Trophoblast cell (in vitro differentiated cells and primary cell): ENCODE results near the gene FRS2.

ENCODE experiments used
- DNase-seq, 2 donors: peaks; one replicate each; pipeline ENCODE4 v3.0.0-alpha.2; 2016
- H2AFZ ChIP-seq: 2 replicates; pipeline ENCODE4 v1.6.1; 2013; ENCODE audit warnings: low read length, moderate library complexity, mild to moderate bottlenecking; ENCODE audit not compliant: insufficient read depth, poor library complexity
- H2AK5ac ChIP-seq: 2 replicates; pipeline ENCODE4 v1.6.1; 2013; ENCODE audit warnings: mild to moderate bottlenecking, low read length
- H2BK120ac ChIP-seq: 2 replicates; pipeline ENCODE4 v1.6.1; 2013; ENCODE audit warnings: low read length, mild to moderate bottlenecking, moderate library complexity; ENCODE audit not compliant: insufficient read depth, poor library complexity
- H2BK12ac ChIP-seq: 2 replicates; pipeline ENCODE4 v1.6.1; 2013; ENCODE audit warnings: mild to moderate bottlenecking, low read length, moderate library complexity
- H2BK5ac ChIP-seq: 2 replicates; pipeline ENCODE4 v1.6.1; 2013; ENCODE audit warnings: low read length, low read depth, moderate library complexity, mild to moderate bottlenecking; ENCODE audit not compliant: poor library complexity
- H3K14ac ChIP-seq: 2 replicates; pipeline ENCODE4 v1.6.1; 2013; ENCODE audit warnings: mild to moderate bottlenecking, low read length
- H3K18ac ChIP-seq: 2 replicates; pipeline ENCODE4 v1.6.1; 2013; ENCODE audit warnings: mild to moderate bottlenecking, low read length
- H3K23ac ChIP-seq: 2 replicates; pipeline ENCODE4 v1.6.1; 2013; ENCODE audit warnings: low read length
- H3K27ac ChIP-seq: 2 replicates; pipeline ENCODE4 v1.5.1; 2013; ENCODE audit warnings: low read depth, mild to moderate bottlenecking, inconsistent platforms, low read length, moderate library complexity
- H3K27me3 ChIP-seq: 2 replicates; pipeline ENCODE4 v1.6.1; 2013; ENCODE audit warnings: inconsistent platforms, mild to moderate bottlenecking, low read length, moderate library complexity; ENCODE audit not compliant: insufficient read depth
- H3K36me3 ChIP-seq, 2 experiments: 1 replicate in 1 of 2; 2 replicates in 1 of 2; pipeline ENCODE4 v1.6.1; 2013; ENCODE audit warnings: low read length in 2 of 2, mild to moderate bottlenecking in 2 of 2, moderate library complexity in 1 of 2; ENCODE audit not compliant: insufficient read depth in 2 of 2, control insufficient read depth in 1 of 2
- H3K4ac ChIP-seq: 2 replicates; pipeline ENCODE4 v1.6.1; 2013; ENCODE audit warnings: low read depth, mild to moderate bottlenecking, low read length, moderate library complexity
- H3K4me1 ChIP-seq, 2 experiments: 1 replicate in 1 of 2; 2 replicates in 1 of 2; pipeline ENCODE4 v1.6.1; 2013; ENCODE audit warnings: low read length in 2 of 2, mild to moderate bottlenecking in 2 of 2, moderate library complexity in 1 of 2; ENCODE audit not compliant: insufficient read depth in 2 of 2, control insufficient read depth in 1 of 2
- H3K4me2 ChIP-seq: 2 replicates; pipeline ENCODE4 v1.6.1; 2013; ENCODE audit warnings: inconsistent platforms, mild to moderate bottlenecking, low read length, moderate library complexity
- H3K4me3 ChIP-seq: 2 replicates; pipeline ENCODE4 v1.5.1; 2013; ENCODE audit warnings: mild to moderate bottlenecking, low read depth, low read length, inconsistent platforms
- H3K79me1 ChIP-seq: one replicate; pipeline ENCODE4 v1.6.1; 2013; ENCODE audit warnings: low read length
- H3K79me2 ChIP-seq: 2 replicates; pipeline ENCODE4 v1.6.1; 2013; ENCODE audit warnings: low read length, mild to moderate bottlenecking; ENCODE audit not compliant: control insufficient read depth, insufficient read depth, poor library complexity
- H3K9ac ChIP-seq: 2 replicates; pipeline ENCODE4 v1.6.1; 2013; ENCODE audit warnings: mild to moderate bottlenecking, low read length
- H3K9me3 ChIP-seq: 2 replicates; pipeline ENCODE4 v1.6.1; 2013; ENCODE audit warnings: low read depth, mild to moderate bottlenecking, control low read depth, inconsistent platforms, low read length; ENCODE audit not compliant: insufficient read depth
- H4K12ac ChIP-seq: 2 replicates; pipeline ENCODE4 v1.6.1; 2013; ENCODE audit warnings: low read depth, mild to moderate bottlenecking, low read length, moderate library complexity
- H4K8ac ChIP-seq: 2 replicates; pipeline ENCODE4 v1.6.1; 2013; ENCODE audit warnings: low read depth, mild to moderate bottlenecking, low read length, moderate library complexity
- H4K91ac ChIP-seq: one replicate; pipeline ENCODE4 v1.6.1; 2013; ENCODE audit warnings: low read depth, mild to moderate bottlenecking, low read length, moderate library complexity
- WGBS: extraction: QIAGEN DNeasy Blood & Tissue Kit; methylation state at CpG from one replicate; pipeline ENCODE4 v1.1.7; 2013; ENCODE audit warnings: missing lambda C conversion rate; ENCODE audit not compliant: insufficient read length, insufficient coverage; ENCODE audit errors: extremely low coverage; 5-methylcytosine and 5-hydroxymethylcytosine counted together

FRS2 gene

GRCh38 chr12:69578283-69578682 is 108.1 kb downstream of the FRS2 start:
- no peak overlapping the region for H2AFZ ChIP-seq
- no peak overlapping the region for H4K12ac ChIP-seq
- no peak overlapping the region for H4K91ac ChIP-seq
- H3K9me3 ChIP-seq, result no peaks in the 10 kb centered on the region
- no peak overlapping the region for H3K4ac ChIP-seq
- no peaks in the 10 kb centered on the region for H3K27me3 ChIP-seq
- H2BK5ac ChIP-seq, result no peak overlapping the region
- H2BK120ac ChIP-seq, result no peak overlapping the region
- no CpG with 5 or more reads among the region's 2 CpGs for WGBS
- H3K18ac ChIP-seq, result no peak overlapping the region
- H3K23ac ChIP-seq, result no peak overlapping the region
- no peak overlapping the region for H2BK12ac ChIP-seq
- no peak overlapping the region for H3K27ac ChIP-seq
- H3K79me2 ChIP-seq, result no peaks in the 10 kb centered on the region
- H3K79me1 ChIP-seq, result no peaks in the 10 kb centered on the region
- no peak overlapping the region for H3K4me3 ChIP-seq
- H3K4me2 ChIP-seq, result no peak overlapping the region
- peaks cover 0 to 4% of the 10 kb centered on the region in 2 experiments for H3K4me1 ChIP-seq
- H3K14ac ChIP-seq, result no peak overlapping the region
- no peak for DNase-seq
- H2AK5ac ChIP-seq, result no peak overlapping the region
- H3K36me3 ChIP-seq, result peaks cover 8 to 17% of the 10 kb centered on the region in 2 experiments
- no peak overlapping the region for H3K9ac ChIP-seq
- H4K8ac ChIP-seq, result no peak overlapping the region

DNA sequence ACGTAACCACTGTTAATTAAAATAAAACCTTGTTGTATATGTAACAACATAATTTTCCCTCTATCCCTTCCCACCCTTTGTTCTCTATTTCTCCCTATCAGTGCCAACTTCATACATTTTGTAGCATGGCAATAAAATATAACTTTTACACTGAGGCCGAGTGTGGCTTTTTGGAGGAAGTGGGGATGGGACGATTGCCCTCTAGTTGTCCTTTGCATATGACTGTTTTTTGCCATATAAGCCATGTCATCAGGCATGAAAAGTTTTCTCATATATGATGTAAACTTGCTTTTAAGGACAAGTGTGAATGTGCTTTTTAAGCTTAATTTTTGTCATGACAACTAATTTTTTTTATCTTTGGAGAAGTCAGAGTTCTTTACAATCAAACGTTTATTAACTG is 108.8 kb downstream of the FRS2 start:
- Histone ChIP-seq H3K23ac (no peak overlapping the region), H2BK120ac (no peak overlapping the region), H3K4me3 (no peak overlapping the region), H4K91ac (no peak overlapping the region), H3K36me3 (peaks cover 4 to 12% of the 10 kb centered on the region in 2 experiments), H3K4me1 (peaks cover 0 to 4% of the 10 kb centered on the region in 2 experiments), H2BK5ac (no peak overlapping the region), H3K14ac (no peak overlapping the region), H4K8ac (no peak overlapping the region), H3K9me3 (no peaks in the 10 kb centered on the region), H3K79me2 (no peaks in the 10 kb centered on the region), H2BK12ac (no peak overlapping the region), H3K9ac (no peak overlapping the region), H3K27me3 (no peaks in the 10 kb centered on the region), H3K79me1 (no peaks in the 10 kb centered on the region), H3K18ac (no peak overlapping the region), H2AK5ac (no peak overlapping the region), H4K12ac (no peak overlapping the region), H3K4ac (no peak overlapping the region), H2AFZ (no peak overlapping the region), H3K27ac (no peak overlapping the region), H3K4me2 (no peak overlapping the region)
- DNase-seq, result no peak
- WGBS, result no CpG with 5 or more reads among the region's 4 CpGs

- H2BK12ac ChIP-seq, result no peak overlapping the region
- no peak overlapping the region for H3K4ac ChIP-seq
- H3K27me3 ChIP-seq, result no peaks in the 10 kb centered on the region
- H2BK5ac ChIP-seq, result no peak overlapping the region
- no peaks in the 10 kb centered on the region for H3K79me1 ChIP-seq
- no peak overlapping the region for H4K8ac ChIP-seq
- H3K4me2 ChIP-seq, result no peak overlapping the region
- no peak overlapping the region for H3K27ac ChIP-seq
- no peak overlapping the region for H2AK5ac ChIP-seq
- no peak for DNase-seq
- no peak overlapping the region for H3K4me3 ChIP-seq
- no peak overlapping the region for H3K23ac ChIP-seq
- no CpG with 5 or more reads among the region's 1 CpG for WGBS
- H3K9me3 ChIP-seq, result no peaks in the 10 kb centered on the region
- no peak overlapping the region for H3K18ac ChIP-seq
- H2AFZ ChIP-seq, result no peak overlapping the region
- peaks cover 0 to 4% of the 10 kb centered on the region in 2 experiments for H3K4me1 ChIP-seq
- no peak overlapping the region for H3K14ac ChIP-seq
- H4K91ac ChIP-seq, result no peak overlapping the region
- peaks cover 2 to 4% of the 10 kb centered on the region in 2 experiments for H3K36me3 ChIP-seq
- no peak overlapping the region for H3K9ac ChIP-seq
- H2BK120ac ChIP-seq, result no peak overlapping the region
- H4K12ac ChIP-seq, result no peak overlapping the region
- no peaks in the 10 kb centered on the region for H3K79me2 ChIP-seq
Observed at GRCh38 chr12:69580074-69580473, 109.9 kb downstream of the FRS2 start.

DNA sequence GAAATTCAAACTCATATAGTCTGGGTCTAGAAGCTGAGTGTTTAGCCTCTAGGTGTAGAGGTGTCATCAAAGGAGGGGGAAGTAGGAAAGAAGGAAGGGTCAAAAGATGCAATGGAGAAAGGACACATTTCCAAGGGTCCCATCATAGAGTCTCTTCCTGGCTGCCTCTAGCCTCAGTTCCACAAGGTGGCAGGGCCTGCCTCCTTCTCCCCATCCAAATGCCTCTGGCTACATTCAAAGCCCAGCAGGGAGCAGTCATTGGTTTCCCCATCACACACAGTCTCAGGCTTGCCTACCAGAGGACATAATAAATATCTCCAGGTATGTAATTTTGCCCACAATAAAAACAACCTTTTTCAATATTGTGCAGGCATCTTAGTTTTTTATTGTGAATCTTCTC is 113.0 kb downstream of the FRS2 start:
- Histone ChIP-seq H3K9ac (no peak overlapping the region), H2AK5ac (no peak overlapping the region), H3K4me2 (no peak overlapping the region), H3K14ac (no peak overlapping the region), H4K12ac (no peak overlapping the region), H3K9me3 (peaks cover 3% of the 10 kb centered on the region), H3K4me3 (no peak overlapping the region), H2AFZ (no peak overlapping the region), H4K91ac (no peak overlapping the region), H3K18ac (no peak overlapping the region), H2BK120ac (no peak overlapping the region), H3K4me1 (peaks cover 0 to 6% of the 10 kb centered on the region in 2 experiments), H3K4ac (no peak overlapping the region), H2BK12ac (no peak overlapping the region), H3K23ac (no peak overlapping the region), H3K27ac (no peak overlapping the region), H3K79me1 (peaks cover 3% of the 10 kb centered on the region), H3K27me3 (no peaks in the 10 kb centered on the region), H3K36me3 (peaks cover 4 to 6% of the 10 kb centered on the region in 2 experiments), H3K79me2 (peaks cover 7% of the 10 kb centered on the region), H4K8ac (no peak overlapping the region), H2BK5ac (no peak overlapping the region)
- peak in 1 of 2 donors; percentile 8 for DNase-seq
